GM12801 (cell line): ENCODE results near the gene GLCCI1.

Experiments
- CTCF ChIP-seq: IDR thresholded peaks from one replicate; pipeline ENCODE4 v1.5.1; 2011; ENCODE audit warnings: control low read depth; ENCODE audit not compliant: insufficient read length; ENCODE audit errors: extremely low read depth

Gene GLCCI1

GRCh38 chr7:8064828-8065227 lies 96.2 kb downstream of the GLCCI1 start:
- TF ChIP-seq CTCF = no peak

GRCh38 chr7:8065356-8065813 lies 96.8 kb downstream of the GLCCI1 start:
- no peak for TF ChIP-seq CTCF

- no peak for TF ChIP-seq CTCF
Observed at GRCh38 chr7:8068892-8069686, 100.5 kb downstream of the GLCCI1 start.

GRCh38 chr7:8070451-8071180 lies 102.0 kb downstream of the GLCCI1 start:
- no peak for TF ChIP-seq CTCF

- TF ChIP-seq CTCF = no peak
Observed at GRCh38 chr7:8078418-8078817, 109.8 kb downstream of the GLCCI1 start.

GRCh38 chr7:8082762-8083161 lies 114.2 kb downstream of the GLCCI1 start:
- no peak for TF ChIP-seq CTCF

GRCh38 chr7:8084836-8085235 lies 116.2 kb downstream of the GLCCI1 start:
- TF ChIP-seq CTCF = no peak
